Measurements from ENCODE around the gene SENP8.
"Not testable (repeated sequence)": the region's sequence is repeated elsewhere in the genome, so short reads cannot be mapped to it uniquely, and the experiment has no call there.

Gene SENP8

DNA sequence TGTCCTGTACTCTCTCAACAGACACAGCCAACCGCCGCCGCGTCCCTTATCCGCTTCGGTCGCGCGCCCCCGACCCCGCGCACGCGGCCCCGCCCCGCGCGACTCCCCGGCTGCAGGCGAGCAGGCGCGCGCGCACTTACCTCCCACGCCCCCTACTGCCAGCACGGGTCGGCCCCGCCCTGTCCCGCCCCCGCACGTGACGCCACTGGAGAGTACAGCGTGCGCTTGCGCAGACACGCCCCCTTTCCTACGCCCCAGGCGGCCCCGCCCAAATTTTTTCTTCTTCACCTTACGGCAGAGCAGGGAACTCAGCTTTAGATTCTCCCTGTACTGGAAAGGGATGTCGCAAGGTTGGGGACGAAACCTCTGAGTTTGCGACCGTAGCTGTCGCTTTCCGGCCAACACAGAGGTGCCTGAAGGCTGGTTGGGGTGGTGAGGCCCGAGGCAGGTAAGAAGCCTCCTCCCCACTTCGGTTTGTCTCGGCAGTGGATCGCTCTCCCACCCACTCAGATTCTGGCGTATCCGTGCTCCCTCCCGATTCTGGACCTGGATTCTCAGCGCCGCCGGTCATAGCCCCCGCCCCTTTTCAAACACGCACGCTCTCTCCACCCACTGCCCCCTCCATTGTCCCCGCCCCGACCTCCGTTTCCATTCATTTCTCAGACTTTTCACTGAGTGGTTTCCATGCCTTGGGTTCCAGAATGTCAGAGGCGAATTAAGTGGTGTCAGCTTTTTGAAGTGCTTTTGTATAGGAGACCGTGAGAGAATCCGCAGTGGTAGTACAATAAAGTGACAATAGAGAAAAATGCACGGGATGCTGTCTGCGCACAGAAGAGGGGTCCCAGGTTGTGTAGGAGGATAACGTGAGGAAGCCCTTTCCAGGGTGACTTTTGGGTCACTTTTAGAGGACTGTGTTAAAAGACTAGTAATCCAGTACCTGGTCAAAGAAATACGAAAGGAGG is at the start of gene SENP8, which contains the start of gene MYO9A:
SENP8 (plus strand) TSS at position 387 of the 962 bp plus-strand sequence. CDS start 21,221 bp downstream, outside the sequence.
MYO9A (minus strand) TSS at position 134 of the 962 bp plus-strand sequence. CDS start 71,587 bp downstream, outside the sequence.
- DNase-seq, result peak; percentile 99

DNA sequence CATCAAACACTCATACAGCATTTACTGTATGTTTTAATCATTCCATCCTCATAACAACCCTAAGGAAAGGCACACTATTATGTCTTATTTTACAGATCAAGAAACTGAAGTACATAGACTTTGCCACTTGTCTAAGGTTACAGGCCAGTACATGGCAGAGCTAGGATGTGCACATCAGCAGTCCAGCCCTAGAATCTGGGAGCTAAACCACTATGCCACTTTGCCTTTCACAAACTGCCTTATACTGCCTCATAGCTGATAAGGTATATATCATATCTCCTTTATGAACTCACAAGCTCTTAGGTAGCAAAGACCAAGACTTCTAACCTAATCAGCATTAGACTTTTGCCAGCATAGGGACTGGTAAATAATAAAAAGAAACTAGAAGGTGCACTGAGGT is 49.3 kb upstream of the SENP8 start:
- no peak for DNase-seq

DNA sequence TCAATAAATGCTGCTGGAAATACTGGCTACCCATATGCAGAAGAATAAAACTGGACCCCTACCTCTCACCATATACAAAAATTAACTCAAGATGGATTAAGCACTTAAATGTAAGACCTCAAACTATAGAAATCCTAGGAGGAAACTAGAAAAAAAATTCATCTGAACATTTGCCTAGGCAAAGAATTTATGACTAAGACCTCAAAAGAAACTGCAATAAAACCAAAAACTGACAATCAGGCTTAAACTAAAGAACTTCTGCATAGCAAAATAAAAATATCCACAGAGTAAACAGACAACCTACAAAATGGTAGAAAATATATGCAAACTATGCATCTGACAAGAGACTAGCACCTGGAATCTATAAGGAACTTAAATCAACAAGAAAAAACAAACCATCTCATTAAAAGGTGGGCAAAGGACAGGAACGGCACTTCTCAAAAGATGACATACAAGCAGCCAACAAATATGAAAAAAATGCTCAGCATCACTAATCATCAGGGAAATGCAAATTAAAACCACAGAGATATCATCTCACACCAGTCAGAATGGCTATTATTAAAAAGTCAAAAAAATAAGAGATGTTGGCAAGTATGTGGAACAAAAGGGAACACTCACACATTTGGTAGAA is 47.3 kb upstream of the SENP8 start:
- no peak for DNase-seq

DNA sequence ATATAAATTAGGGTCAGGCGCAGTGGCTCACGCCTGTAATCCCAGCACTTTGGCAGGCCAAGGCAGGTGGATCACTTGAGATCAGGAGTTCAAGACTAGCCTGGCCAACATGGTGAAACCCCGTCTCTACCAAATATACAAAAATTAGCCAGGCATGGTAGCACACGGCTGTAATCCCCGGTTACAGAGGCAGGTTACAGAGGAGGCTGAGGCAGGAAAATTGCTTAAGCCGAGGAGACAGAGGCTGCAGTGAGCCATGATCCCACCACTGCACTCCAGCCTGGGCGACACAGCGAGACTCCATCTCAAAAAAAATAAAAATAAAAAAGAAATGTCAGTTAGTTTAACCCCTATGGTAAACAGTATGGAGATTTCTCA is 46.8 kb upstream of the SENP8 start:
- DNase-seq, result not testable (repeated sequence)

DNA sequence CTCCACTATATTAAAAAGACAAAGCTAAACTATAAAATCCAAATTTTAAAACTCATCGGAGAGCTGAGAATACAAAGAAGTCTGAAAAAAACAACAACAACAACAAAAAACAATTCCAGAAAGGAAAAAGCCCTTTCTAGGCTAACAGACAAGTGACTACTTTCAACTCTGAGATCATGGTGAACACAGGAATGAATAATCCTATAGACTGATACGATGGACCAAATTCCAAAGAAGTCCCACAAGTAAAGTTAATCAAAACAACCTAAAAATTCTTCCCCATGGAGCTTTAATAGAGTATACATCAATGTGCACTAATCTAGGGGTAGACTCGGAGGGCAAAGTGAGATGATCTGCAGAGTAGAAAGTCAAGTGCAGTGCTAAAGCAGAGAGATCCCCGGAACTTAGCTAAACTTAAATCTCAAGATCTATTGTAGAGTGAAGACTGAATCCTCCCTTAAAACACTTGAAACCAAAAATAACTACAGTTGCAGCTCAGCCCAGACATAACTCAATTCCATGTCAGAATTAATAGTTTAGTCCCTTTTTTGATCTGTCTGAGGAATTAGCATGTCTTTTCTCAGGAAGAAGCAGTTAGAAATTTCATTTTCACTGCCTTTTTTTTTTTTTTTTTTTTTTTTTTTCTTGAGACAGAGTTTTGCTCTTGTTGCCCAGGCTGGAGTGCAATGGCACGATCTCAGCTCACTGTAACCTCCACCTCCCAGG is 43.7 kb upstream of the SENP8 start:
- DNase-seq, result no peak

DNA sequence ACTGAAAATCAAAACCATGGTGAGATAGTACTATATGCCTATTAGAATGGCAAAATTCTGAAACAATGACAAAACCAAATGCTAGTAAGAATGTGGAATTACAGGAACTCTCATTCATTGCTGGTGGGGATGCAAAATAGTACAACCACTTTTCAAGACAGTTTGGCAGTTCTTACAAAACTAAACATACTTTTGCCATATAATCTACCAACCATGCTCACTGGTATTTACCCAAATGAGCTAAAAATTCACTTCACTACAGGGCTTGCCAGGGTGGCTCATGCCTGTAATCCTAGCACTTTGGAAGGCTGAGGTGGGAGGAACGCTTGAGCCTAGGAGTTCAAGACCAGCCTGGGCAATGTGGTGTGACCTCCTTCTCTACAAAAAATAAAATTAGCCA is 40.3 kb upstream of the SENP8 start:
- no peak for DNase-seq

DNA sequence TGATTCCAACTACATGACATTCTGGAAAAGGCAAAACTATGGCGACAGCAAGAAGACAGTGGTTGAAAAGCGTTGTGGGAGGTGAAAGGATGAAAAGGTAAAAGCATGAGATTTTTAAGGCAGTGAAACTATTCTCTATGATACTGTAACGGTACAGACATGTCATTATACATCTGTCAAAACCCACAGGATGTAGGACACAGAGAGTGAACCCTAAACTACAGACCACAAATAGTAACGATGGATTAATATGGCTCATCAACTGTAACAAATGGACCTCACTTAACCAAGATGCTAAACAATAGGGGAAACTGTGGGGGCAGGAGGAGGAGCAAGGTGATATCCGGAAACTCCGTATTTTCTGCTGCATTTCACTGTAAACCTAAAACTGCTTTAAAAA is 39.3 kb upstream of the SENP8 start:
- no peak for DNase-seq

DNA sequence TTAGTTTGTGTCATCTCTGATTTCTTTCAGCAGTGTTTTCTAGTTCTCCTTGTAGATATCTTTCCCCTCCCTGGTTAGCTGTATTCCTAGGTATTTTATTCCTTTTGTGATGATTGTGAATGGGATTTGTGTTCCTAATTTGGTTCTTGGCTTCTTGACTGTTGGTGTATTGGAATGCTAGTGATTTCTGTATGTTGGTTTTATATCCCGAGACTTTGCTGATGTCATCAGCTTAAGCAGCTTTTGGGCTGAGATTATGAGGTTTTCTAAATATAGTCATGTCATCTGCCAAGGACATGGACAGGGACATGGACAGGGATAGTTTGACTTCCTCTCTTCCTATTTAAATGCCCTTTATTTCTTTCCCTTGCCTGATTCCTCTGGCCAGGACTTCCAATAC is 36.0 kb upstream of the SENP8 start:
- DNase-seq, result no peak

DNA sequence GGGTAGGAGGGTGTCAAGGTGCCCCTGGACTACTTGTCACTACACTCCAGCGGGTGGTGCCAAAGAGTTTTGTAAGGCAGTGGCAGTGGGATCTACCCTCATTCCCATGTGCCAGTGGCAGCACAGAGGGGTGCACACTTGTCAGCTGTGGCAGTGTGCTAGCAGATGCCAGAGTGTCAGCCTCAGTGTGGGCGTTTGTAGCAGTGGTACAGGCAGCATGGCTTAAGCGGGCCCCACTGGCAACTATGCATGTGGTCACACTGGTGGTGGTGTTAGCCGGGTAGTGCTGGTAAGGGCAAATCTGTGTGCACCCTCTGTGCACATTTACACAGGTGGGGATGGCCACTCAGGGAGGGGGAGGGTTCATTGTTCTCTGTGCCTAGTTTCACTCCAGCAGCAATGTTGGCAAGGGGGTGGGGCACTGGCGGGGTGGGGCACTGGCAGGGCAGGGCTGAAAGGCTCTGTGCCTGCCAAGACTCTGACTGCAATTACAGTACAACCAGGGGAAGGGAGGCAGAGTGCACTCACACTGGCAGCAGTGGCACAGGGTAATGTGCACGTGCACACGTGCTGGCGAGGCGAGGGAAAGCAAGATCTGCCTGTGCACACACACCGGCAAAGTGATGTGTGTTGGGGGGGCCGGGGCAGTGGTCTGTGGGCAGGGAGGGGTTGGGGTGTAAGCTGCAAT is 32.0 kb upstream of the SENP8 start:
- no peak for DNase-seq

DNA sequence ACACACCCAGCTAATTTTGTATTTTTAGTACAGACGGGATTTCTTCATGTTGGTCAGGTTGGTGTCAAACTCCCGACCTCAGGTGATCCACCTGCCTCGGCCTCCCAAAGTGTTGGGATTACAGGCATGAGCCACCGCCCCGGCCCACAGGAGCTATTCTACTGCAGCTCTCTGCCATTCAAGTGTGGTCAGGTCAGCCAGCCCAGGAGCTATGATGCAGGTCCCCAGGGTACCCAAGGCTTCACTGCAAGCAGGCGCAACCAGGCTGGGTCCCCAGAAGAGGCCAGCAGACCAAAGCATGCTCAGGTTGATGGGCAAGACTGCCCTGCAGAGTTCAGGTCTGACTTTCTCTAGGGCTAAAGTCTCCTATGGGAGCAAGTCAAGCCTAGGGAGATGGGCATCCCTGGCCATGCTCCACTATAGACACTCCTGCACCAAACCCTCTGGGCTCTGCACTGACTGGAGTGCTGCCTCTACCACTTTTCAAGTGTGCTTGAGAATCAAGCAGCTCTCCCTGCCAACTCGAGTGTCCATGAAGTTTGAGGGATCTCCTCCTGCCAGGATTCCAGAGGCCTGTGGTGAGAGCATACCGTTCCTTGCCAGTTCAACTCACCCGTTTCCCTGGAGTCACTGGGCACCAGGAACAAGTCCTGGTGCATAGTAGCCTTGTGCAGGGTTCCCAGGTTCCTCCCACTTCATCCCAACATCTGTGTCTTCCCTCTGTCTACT is 31.1 kb upstream of the SENP8 start:
- DNase-seq, result no peak

DNA sequence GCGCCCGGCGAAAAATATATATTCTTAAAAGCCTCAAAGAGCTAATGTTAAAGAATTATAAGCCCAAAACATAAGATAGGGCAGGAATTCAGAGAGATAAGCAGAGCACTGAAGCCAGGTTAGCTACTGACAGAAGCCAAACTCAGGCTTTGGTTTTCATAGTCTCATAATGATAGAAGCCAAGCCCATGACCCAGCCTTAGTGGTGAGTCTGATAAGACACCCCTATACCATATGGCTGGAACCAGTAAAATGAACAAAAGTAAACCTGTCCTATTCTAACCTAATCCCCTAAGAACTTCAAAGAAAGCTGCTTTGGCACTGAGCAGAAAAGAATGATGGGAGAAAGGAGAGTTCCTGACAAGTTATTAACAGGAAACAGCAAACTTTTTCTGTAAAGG is 26.2 kb upstream of the SENP8 start:
- no peak for DNase-seq

DNA sequence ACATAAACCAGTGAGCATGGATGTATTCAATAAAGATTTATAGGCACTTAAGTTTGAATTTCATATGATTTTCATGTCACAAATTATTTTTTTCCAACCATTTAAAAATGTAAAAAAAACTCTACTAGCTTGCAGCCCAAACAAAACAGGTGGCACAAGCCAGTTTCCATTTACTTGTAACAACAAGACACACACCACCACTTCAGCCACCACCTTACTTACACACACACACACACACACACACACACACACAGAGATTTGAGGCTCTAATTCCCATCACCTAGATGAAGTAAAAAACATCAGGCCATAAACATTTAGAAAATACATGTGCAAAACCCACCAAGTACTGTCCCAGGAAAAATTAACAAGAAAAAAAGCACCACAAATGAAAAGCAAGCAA is 25.5 kb upstream of the SENP8 start:
- DNase-seq, result no peak

DNA sequence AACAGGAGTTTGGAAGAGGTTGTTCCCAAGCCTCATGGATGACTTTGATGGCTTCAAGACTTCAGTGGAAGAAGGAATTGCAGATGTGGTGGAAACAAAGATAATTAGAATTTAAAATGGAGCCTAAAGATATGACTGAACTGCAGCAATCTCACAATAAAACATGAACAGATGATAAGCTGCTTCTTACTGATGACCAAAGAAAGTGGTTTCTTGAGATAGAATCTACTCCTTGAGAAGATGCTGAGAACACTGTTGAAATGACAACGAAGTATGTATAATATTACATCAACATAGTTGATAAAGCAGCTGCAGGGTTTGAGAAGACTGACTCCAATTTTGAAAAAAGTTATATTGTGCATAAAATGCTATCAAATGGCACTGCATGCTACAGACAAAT is 21.4 kb upstream of the SENP8 start:
- no peak for DNase-seq

DNA sequence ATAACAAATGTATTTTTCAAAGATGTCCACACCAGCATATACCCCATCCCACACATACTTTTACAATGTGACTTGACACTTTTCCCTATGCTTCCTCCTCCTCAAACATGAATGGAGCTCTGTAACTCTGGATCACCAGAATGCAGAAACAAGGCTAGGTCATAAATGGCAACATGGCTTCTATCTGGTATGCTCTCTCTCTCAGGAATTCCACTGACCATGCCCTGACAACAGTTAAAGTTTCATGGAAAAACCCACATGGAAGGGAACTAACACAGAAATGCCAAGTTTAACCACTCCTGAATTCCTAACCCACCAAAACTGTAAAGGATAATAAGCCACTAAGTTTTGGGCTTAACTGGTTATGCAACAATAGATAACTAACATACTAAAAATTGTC is 20.2 kb upstream of the SENP8 start:
- no peak for DNase-seq

DNA sequence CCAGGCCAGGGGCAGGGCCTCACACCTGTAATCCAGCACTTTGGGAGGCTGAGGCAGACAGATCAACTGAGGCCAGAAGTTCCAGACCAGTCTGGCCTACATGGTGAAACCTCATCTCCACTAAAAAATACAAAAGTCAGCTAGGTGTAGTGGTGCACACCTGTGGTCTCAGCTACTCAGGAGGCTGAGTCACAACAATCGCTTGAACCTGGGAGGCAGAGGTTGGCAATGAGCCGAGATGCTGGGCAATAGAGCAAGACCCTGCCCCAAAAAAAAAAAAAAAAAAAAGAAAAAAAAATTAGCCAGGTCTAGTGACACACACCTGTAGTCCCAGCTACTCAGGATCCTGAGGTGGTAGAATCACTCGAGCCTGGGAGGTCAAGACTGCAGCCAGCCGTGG is 19.0 kb upstream of the SENP8 start:
- DNase-seq, result no peak

DNA sequence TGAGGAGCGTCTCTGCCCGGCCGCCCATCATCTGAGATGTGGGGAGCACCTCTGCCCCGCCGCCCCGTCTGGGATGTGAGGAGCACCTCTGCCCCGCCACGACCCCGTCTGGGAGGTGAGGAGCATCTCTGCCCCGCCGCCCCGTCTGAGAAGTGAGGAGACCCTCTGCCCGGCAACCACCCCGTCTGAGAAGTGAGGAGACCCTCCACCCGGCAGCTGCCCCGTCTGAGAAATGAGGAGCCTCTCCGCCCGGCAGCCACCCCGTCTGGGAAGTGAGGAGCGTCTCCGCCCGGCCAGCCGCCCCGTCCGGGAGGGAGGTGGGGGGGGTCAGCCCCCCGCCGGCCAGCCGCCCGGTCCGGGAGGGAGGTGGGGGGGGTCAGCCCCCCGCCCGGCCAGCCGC is 17.7 kb upstream of the SENP8 start:
- not testable (repeated sequence) for DNase-seq

DNA sequence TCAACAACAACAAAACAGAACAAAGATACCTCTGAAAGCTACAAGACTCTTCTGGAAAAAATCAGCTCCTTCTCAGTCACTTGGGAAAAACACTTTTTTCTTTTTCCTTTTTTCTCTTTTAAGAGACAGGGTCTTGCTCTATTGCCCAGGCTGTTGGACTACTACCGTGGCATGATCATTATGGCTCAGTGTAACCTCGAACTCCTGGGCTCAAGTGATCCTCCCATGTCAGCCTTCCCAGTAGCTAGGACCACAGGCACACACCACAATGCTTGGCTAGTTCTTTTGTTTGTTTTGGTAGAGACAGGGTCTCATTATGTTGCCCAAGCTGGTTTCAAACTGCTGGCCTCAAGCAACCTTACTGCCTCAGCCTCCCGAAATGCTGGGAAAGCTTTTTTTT is 13.1 kb upstream of the SENP8 start:
- no peak for DNase-seq

DNA sequence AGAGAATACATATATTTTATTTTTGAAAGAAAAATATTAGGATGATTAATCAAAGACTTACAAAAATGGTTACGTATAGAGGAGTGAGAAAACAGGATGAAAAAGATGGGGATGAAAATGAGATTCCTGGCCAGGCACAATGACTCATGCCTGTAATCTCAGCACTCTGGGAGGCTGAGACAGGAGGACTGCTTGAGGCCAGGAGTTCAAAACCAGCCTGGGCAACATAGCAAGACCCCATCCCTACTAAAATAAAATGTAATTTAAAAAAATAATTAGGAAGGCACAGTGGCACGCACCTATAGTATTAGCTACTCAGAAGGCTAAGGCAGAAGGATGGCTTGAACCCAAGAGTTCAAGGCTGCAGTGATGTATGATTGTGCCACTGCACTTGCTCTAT is 12.1 kb upstream of the SENP8 start:
- DNase-seq, result no peak

DNA sequence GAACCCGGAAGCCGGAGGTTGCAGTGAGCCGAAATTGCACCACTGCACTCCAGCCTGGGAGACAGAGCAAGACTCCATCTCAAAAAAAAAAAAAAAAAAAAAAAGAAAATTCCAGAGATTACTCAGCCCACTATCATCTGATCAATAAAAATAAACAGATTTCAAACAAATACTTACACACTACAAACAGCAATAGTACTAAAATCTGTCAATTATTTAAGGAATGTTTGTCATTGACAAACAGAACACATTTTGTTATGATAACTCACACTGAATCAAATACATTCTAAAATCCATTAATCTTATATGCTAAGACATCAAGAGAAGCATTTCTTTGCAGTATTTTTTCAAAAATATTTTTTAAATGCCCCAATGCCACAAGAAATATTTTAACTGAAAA is 7.8 kb upstream of the SENP8 start:
- DNase-seq, result no peak

DNA sequence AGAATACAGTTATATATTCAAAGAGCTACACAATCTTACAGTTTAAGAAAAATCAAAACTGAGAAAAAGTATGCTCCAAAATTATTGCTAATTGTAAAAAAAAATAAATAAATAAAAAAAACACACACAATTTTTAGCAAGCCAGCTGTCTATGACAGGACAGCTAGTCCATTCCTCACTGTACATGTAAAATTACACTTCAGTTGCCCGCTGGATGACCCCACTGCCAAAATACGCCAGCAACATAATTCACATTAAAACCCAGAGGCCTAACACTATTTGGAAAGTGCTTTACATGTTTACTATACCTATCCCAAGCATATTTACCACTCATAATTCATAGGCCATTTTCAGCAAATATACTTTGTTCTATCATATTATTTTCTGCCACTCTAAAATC is 6.1 kb upstream of the SENP8 start:
- no peak for DNase-seq

DNA sequence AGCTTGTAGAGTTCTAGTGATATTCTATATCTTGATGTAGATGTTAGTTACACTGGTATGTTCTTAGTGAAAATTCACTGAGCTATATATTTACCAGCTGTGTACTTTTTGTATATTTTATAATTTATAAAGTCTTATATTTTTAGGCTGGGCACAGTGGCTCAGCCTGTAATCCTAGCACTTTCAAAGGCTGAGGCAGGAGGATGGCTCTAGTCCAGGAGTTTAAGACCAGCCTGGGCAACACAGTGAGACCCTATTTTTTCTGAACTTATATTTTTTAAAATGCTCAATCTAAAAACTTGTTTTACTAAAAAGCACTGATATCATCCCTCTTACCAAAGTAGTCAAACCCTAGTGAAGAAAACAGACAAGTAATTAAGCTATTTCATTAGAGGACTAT is 5.4 kb upstream of the SENP8 start:
- DNase-seq, result no peak

DNA sequence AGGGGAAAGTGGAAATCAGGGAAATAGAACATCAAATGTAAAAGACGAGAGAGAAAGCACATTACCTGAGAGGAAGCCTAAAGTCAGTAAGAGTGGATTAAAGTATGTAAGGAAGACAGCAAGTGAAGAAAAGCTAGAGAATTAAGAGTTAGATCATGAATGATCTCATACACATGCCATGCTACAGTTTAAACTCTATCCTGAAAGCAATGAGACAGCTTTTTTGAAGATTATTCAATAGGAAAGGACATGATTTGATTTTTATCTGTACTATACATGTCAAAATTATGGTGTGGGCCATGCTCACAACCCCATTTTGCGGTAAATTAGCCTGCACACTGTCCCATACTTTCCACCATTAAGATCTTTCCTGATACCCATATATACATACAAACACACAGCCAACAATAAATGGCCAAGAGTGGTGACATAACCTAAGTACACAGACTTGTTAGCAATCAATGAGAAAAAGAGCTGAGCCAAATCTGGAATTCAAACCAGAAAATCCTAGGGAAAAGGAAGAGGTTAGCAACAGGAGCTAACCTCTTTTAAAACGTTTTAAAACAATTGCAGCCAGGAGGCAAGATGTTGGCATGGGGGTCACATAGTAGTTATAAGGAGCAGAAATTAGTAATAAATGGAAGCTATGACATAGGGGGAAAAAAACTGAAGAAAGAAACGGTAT is 4.7 kb upstream of the SENP8 start:
- no peak for DNase-seq

Data from activated CD4-positive, alpha-beta T cell treated with anti-CD3 and anti-CD28 coated beads for 48 hours (primary cell).